ENCODE data around the gene TMPRSS3. TPM values are rescaled to one million over a fixed set of nuclear protein-coding genes. Genes with fewer than 3 reads are reported as not detected.
A peak's percentile ranks its signal among the peaks of the same experiment; 100 is the strongest.

Gene TMPRSS3
- total RNA-seq, 5 donors from 2014 or later (not counting 1 experiment from before 2014, with no cell fraction given): 1.2 to 2.4 (median 1.7) TPM

DNA sequence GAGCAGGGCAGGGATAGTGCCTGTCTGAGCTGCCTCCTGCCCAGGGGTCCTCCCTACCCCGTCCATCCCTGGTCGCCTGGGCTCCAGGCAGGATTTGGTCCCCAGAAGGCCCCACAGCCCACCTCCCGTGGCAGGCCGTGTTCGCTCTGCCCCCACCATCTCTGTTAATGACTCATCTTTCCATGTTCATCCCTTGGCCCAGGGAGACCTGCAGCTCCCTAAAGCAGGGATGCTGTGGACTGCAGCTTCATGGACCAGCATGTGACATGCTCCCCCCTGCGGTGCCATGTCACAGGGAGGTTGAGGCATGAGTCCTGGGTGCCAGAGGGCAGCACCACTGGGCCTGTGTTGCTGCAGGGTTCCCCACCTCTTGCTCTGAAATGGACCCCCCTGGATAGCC lies 34.7 kb upstream of the TMPRSS3 start:
- Histone ChIP-seq H3K9me3 (no peaks in the 10 kb centered on the region), H3K27ac (ENCODE audit: low read length) (no peak overlapping the region), H3K4me3 (ENCODE audit: control insufficient read depth in 1 of 2, extremely low read depth in 1 of 2, low read length in 1 of 2) (no peak overlapping the region), H3K4me1 (ENCODE audit: control insufficient read depth in 1 of 2, extremely low read depth in 1 of 2, insufficient read depth in 2 of 2, low read length in 2 of 2) (peaks cover 22 to 42% of the 10 kb centered on the region in 2 experiments), H3K36me3 (ENCODE audit: control insufficient read depth in 2 of 2, extremely low read depth in 1 of 2, insufficient read depth in 1 of 2, low read length in 1 of 2) (peaks cover 28 to 95% of the 10 kb centered on the region in 2 donors), H3K27me3 (replicated peaks in 1 of 2; ENCODE audit: control insufficient read depth in 2 of 2, extremely low read depth in 1 of 2, insufficient read depth in 2 of 2, low read length in 1 of 2) (no peaks in the 10 kb centered on the region)
- DNase-seq (no peak), ATAC-seq (replicated peaks in 1 of 4) (no peak)
- Mint-ChIP-seq H3K4me3 (no peak overlapping the region), H3K27me3 (no peaks in the 10 kb centered on the region), H3K9me3 (peaks cover 0 to 7% (median 4%) of the 10 kb centered on the region in 3 donors), H3K4me1 (peaks cover 41 to 57% (median 43%) of the 10 kb centered on the region in 3 donors), H3K27ac (no peak overlapping the region), H3K36me3 (peaks cover 69% of the 10 kb centered on the region)
- POLR2A ChIA-PET: interaction anchor here in 1 of 2 donors (0.6 kb wide), 1 partner anchor 113 kb away, joined by 3 read pairs; no protein-coding TSS in a partner anchor
- CTCF ChIA-PET: interaction anchor here in 1 of 2 donors (0.6 kb wide), 1 partner anchor 64 kb away, joined by 3 read pairs; no protein-coding TSS in a partner anchor
- 100% methylated on average over 1 of the region's 6 CpGs for WGBS (ENCODE audit: insufficient coverage)

DNA sequence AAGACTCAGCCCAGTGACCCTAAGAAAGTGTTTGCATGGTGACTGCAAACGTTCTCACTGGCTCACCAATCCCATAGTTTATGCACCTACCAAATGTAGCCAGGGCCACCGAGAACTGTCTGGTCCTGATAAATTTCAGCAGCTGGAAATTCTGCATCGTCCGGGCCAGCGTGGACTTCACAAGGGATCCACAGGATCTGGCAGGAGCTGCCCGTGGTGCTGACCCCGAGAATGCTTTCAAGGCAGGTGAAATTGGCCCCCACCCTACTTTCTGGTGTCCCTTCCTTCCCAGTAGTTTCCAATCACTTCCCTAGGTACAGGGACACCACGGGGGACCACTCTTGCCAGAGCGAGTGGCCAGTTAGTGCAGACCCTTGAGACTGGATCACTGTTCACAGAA lies 34.0 kb upstream of the TMPRSS3 start:
- no peak overlapping the region for H3K4me3 Mint-ChIP-seq
- peaks cover 65% of the 10 kb centered on the region for H3K36me3 Mint-ChIP-seq
- peaks cover 0 to 7% (median 4%) of the 10 kb centered on the region in 3 donors for H3K9me3 Mint-ChIP-seq
- ATAC-seq (replicated peaks in 1 of 4): no peak
- Histone ChIP-seq H3K4me3 (ENCODE audit: control insufficient read depth in 1 of 2, extremely low read depth in 1 of 2, low read length in 1 of 2) (no peak overlapping the region), H3K27me3 (replicated peaks in 1 of 2; ENCODE audit: control insufficient read depth in 2 of 2, extremely low read depth in 1 of 2, insufficient read depth in 2 of 2, low read length in 1 of 2) (no peaks in the 10 kb centered on the region), H3K27ac (ENCODE audit: low read length) (no peak overlapping the region), H3K36me3 (ENCODE audit: control insufficient read depth in 2 of 2, extremely low read depth in 1 of 2, insufficient read depth in 1 of 2, low read length in 1 of 2) (peaks cover 28 to 89% of the 10 kb centered on the region in 2 donors), H3K9me3 (no peaks in the 10 kb centered on the region), H3K4me1 (ENCODE audit: control insufficient read depth in 1 of 2, extremely low read depth in 1 of 2, insufficient read depth in 2 of 2, low read length in 2 of 2) (peaks cover 24 to 44% of the 10 kb centered on the region in 2 experiments)
- H3K4me1 Mint-ChIP-seq: peaks cover 42 to 57% (median 43%) of the 10 kb centered on the region in 3 donors
- POLR2A ChIA-PET: interaction anchor here in 1 of 2 donors (0.6 kb wide), 1 partner anchor 114 kb away, joined by 3 read pairs; no protein-coding TSS in a partner anchor
- no peak overlapping the region for H3K27ac Mint-ChIP-seq
- WGBS (ENCODE audit: insufficient coverage): 91% methylated on average over 7 of the region's 9 CpGs
- no peak for DNase-seq
- H3K27me3 Mint-ChIP-seq: no peaks in the 10 kb centered on the region
- CTCF ChIA-PET: no interaction called here

DNA sequence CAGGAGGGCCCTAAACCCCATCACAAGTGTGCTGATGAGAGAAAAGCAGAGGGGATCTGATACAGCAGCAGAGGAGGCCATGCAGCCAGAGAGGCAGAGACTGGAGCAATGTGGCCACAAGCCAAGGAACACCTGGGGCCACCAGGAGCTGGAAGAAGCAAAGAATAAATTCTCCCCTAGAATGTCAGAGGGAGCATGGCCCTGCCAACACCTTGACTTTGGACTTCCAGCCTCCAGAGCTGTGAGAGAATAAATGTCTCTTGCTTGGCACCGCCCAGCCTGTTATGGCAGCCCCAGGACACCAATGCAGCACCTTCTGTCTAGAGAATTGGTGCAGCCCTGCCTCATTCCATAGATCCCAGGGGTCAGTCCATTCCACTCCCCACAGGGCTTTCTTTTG lies 33.2 kb upstream of the TMPRSS3 start:
- Mint-ChIP-seq H3K27ac (no peak overlapping the region), H3K9me3 (peaks cover 0 to 7% (median 4%) of the 10 kb centered on the region in 3 donors), H3K27me3 (no peaks in the 10 kb centered on the region), H3K4me3 (no peak overlapping the region), H3K4me1 (peaks cover 42 to 57% (median 43%) of the 10 kb centered on the region in 3 donors), H3K36me3 (peaks cover 57% of the 10 kb centered on the region)
- 100% methylated on average over 1 of the region's 1 CpG for WGBS (ENCODE audit: insufficient coverage)
- Histone ChIP-seq H3K4me3 (ENCODE audit: control insufficient read depth in 1 of 2, extremely low read depth in 1 of 2, low read length in 1 of 2) (no peak overlapping the region), H3K9me3 (no peaks in the 10 kb centered on the region), H3K36me3 (ENCODE audit: control insufficient read depth in 2 of 2, extremely low read depth in 1 of 2, insufficient read depth in 1 of 2, low read length in 1 of 2) (peaks cover 32 to 86% of the 10 kb centered on the region in 2 donors), H3K27ac (ENCODE audit: low read length) (no peak overlapping the region), H3K4me1 (ENCODE audit: control insufficient read depth in 1 of 2, extremely low read depth in 1 of 2, insufficient read depth in 2 of 2, low read length in 2 of 2) (peaks cover 28 to 51% of the 10 kb centered on the region in 2 experiments), H3K27me3 (replicated peaks in 1 of 2; ENCODE audit: control insufficient read depth in 2 of 2, extremely low read depth in 1 of 2, insufficient read depth in 2 of 2, low read length in 1 of 2) (no peaks in the 10 kb centered on the region)
- CTCF ChIA-PET: interaction anchor here (0.6 to 1.1 kb wide), 2 partner anchors 36 to 161 kb away, joined by 3 to 8 read pairs; no protein-coding TSS in a partner anchor
- POLR2A ChIA-PET: no interaction called here
- no peak for DNase-seq
- no peak for ATAC-seq (replicated peaks in 1 of 4)

DNA sequence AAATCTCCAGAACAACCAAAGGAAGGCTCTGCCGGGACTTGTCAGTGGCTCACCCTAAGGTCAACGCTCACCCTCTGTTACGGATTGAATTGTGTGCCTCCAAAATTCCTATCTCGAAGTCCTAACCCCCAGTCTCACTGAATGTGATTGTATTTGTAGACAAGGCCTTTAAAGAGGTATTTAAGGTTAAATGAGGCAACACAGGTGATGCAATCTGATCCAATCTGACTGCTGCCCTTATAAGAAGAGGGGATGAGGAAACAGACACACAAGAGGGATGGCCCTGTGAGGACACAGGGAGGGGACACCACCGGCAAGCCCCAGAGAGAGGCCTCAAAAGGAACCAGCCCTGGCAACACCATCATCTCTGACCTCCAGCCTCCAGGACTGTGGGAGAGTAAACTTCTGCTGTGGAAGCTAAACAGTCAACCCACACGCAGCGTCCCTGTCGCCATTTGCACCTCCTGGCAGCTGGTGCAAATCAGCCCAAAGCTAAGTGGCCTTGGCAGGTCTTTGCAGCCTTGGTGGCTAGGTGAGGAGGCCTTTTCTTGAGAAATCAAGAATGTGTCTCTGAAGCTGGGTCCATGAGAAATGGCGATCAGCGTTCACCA lies 32.1 kb upstream of the TMPRSS3 start:
- WGBS (ENCODE audit: insufficient coverage): 100% methylated on average over 1 of the region's 10 CpGs
- Mint-ChIP-seq H3K9me3 (peaks cover 0 to 7% (median 4%) of the 10 kb centered on the region in 3 donors), H3K27me3 (no peaks in the 10 kb centered on the region), H3K27ac (no peak overlapping the region), H3K4me1 (peaks cover 50 to 60% (median 51%) of the 10 kb centered on the region in 3 donors), H3K4me3 (peak overlapping the region in 1 of 3 donors; percentile 83), H3K36me3 (peaks cover 53% of the 10 kb centered on the region)
- Histone ChIP-seq H3K4me1 (ENCODE audit: control insufficient read depth in 1 of 2, extremely low read depth in 1 of 2, insufficient read depth in 2 of 2, low read length in 2 of 2) (peaks cover 38 to 62% of the 10 kb centered on the region in 2 experiments), H3K36me3 (ENCODE audit: control insufficient read depth in 2 of 2, extremely low read depth in 1 of 2, insufficient read depth in 1 of 2, low read length in 1 of 2) (peaks cover 35 to 81% of the 10 kb centered on the region in 2 donors), H3K27ac (ENCODE audit: low read length) (no peak overlapping the region), H3K9me3 (no peaks in the 10 kb centered on the region), H3K27me3 (replicated peaks in 1 of 2; ENCODE audit: control insufficient read depth in 2 of 2, extremely low read depth in 1 of 2, insufficient read depth in 2 of 2, low read length in 1 of 2) (no peaks in the 10 kb centered on the region), H3K4me3 (ENCODE audit: control insufficient read depth in 1 of 2, extremely low read depth in 1 of 2, low read length in 1 of 2) (no peak overlapping the region)
- POLR2A ChIA-PET: no interaction called here
- no peak for ATAC-seq (replicated peaks in 1 of 4)
- CTCF ChIA-PET: no interaction called here
- DNase-seq: no peak

DNA sequence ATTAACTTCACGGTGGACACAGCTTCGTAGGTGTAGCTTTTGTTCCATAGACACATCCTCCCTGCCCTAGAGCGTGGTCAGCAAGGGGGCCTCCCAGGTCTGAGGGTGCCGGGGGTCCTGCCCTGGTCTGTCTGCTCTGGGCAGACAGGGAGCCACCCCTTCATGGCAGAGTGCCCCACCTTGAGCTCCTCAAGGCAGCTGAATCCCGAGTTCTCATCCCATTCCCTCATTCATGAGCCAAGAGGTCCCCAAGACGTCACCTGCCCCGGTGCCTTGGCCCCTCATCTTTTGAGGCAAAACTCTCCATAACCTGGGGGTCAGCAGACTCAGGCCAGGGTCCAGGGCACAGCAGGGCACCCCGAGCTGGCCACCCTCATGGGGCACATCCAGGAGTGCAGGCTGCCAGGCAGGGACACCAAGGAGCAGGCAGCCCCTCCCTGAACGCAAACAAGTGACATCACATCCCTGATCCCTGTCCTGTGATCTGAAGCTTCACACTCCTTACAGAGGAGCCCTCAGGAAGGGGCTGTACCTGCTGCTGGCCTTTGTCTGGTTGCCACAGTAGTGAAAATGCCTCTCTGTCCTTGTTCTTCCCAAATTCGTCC lies 31.1 kb upstream of the TMPRSS3 start:
- Mint-ChIP-seq H3K36me3 (peaks cover 51% of the 10 kb centered on the region), H3K9me3 (no peaks in the 10 kb centered on the region), H3K4me1 (peaks cover 57 to 63% (median 59%) of the 10 kb centered on the region in 3 donors), H3K4me3 (peak overlapping the region in 1 of 3 donors; percentile 83), H3K27me3 (no peaks in the 10 kb centered on the region), H3K27ac (peak overlapping the region; percentile 39)
- H3K9me3 ChIP-seq: no peaks in the 10 kb centered on the region
- no peak overlapping the region for H3K27ac ChIP-seq (ENCODE audit: low read length)
- 94% methylated on average over 10 of the region's 10 CpGs for WGBS (ENCODE audit: insufficient coverage)
- H3K4me1 ChIP-seq (ENCODE audit: control insufficient read depth in 1 of 2, extremely low read depth in 1 of 2, insufficient read depth in 2 of 2, low read length in 2 of 2): peaks cover 48 to 70% of the 10 kb centered on the region in 2 experiments
- ATAC-seq (replicated peaks in 1 of 4): no peak
- H3K36me3 ChIP-seq (ENCODE audit: control insufficient read depth in 2 of 2, extremely low read depth in 1 of 2, insufficient read depth in 1 of 2, low read length in 1 of 2): peaks cover 27 to 78% of the 10 kb centered on the region in 2 donors
- no peaks in the 10 kb centered on the region for H3K27me3 ChIP-seq (replicated peaks in 1 of 2; ENCODE audit: control insufficient read depth in 2 of 2, extremely low read depth in 1 of 2, insufficient read depth in 2 of 2, low read length in 1 of 2)
- H3K4me3 ChIP-seq (ENCODE audit: control insufficient read depth in 1 of 2, extremely low read depth in 1 of 2, low read length in 1 of 2): no peak overlapping the region
- DNase-seq: no peak
- CTCF ChIA-PET: no interaction called here
- POLR2A ChIA-PET: interaction anchor here in 1 of 2 donors (0.6 to 1.4 kb wide), 2 partner anchors 23 to 32 kb away, joined by 3 to 6 read pairs; partner anchors contain the start of gene UBASH3A

DNA sequence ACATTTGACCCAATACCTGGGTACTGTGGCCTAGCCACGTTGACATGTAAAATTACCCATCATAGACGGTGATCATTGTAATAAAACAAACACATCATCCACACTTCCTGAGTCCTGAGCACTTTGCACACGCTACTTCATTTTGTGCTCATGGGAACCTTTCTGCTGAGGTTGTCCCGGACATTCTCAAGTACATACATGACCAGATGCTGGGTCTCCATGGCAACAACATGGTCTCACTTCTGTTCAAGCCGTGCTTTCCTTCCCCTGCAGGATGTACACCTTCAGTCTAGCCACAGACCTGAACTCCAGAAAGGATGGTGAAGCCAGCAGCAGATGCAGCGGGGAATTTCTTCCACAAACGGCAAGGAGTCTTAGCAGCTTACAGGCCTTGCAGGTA lies 30.6 kb upstream of the TMPRSS3 start:
- Histone ChIP-seq H3K4me3 (ENCODE audit: control insufficient read depth in 1 of 2, extremely low read depth in 1 of 2, low read length in 1 of 2) (no peak overlapping the region), H3K36me3 (ENCODE audit: control insufficient read depth in 2 of 2, extremely low read depth in 1 of 2, insufficient read depth in 1 of 2, low read length in 1 of 2) (peaks cover 24 to 76% of the 10 kb centered on the region in 2 donors), H3K27ac (ENCODE audit: low read length) (no peak overlapping the region), H3K9me3 (no peaks in the 10 kb centered on the region), H3K4me1 (ENCODE audit: control insufficient read depth in 1 of 2, extremely low read depth in 1 of 2, insufficient read depth in 2 of 2, low read length in 2 of 2) (peaks cover 53 to 71% of the 10 kb centered on the region in 2 experiments), H3K27me3 (replicated peaks in 1 of 2; ENCODE audit: control insufficient read depth in 2 of 2, extremely low read depth in 1 of 2, insufficient read depth in 2 of 2, low read length in 1 of 2) (no peaks in the 10 kb centered on the region)
- DNase-seq (no peak), ATAC-seq (replicated peaks in 1 of 4) (no peak)
- Mint-ChIP-seq H3K36me3 (peaks cover 51% of the 10 kb centered on the region), H3K4me3 (peak overlapping the region in 1 of 3 donors; percentile 83), H3K27me3 (no peaks in the 10 kb centered on the region), H3K4me1 (peaks cover 62 to 69% (median 65%) of the 10 kb centered on the region in 3 donors), H3K9me3 (no peaks in the 10 kb centered on the region), H3K27ac (peak overlapping the region; percentile 23 to 74)
- POLR2A ChIA-PET: interaction anchor here (1.4 to 2.6 kb wide), 2 partner anchors 22 to 23 kb away, joined by 3 to 14 read pairs; partner anchors contain the start of gene UBASH3A (in 2 of the 2)
- CTCF ChIA-PET: no interaction called here
- 79% methylated on average over 5 of the region's 7 CpGs for WGBS (ENCODE audit: insufficient coverage)
